ENCODE measurements around the gene AGPAT4. TPM values are rescaled to one million over a fixed set of nuclear protein-coding genes. Genes with fewer than 3 reads are reported as not detected.

The AGPAT4 gene
- total RNA-seq, 6 experiments from 2014 or later: 0.42 to 1.7 (median 0.78) TPM

DNA sequence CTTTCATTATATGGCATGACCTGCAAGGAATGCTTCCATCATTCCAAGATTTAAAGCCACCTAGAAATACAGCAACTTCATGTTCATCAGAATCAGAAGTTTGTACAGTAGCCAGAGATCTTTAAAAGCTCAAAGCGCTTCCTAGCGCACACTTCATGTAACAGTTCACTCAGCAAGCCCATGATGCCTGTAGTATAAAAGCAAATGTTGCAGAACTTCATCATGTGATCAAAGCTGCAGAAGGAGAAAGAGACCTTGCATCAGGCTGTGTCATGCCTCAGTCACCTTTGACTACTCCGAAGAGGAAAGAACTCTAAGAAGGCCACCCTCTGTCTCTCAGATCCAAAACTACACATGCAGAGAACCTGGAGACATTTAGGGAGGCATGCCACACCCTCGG, 78.5 kb downstream of the AGPAT4 start:
- Histone ChIP-seq H3K9me3 (no peaks in the 10 kb centered on the region), H3K4me3 (no peak overlapping the region), H3K27ac (no peak overlapping the region), H3K27me3 (no peaks in the 10 kb centered on the region), H3K36me3 (no peaks in the 10 kb centered on the region), H3K4me1 (no peaks in the 10 kb centered on the region)
- intact Hi-C loops (cut with DNase I): no loop called here
- ATAC-seq: no peak
- TF ChIP-seq POLR2A (IDR thresholded peaks at IDR 0.05): no peak
- TF ChIP-seq, protein P1, sequence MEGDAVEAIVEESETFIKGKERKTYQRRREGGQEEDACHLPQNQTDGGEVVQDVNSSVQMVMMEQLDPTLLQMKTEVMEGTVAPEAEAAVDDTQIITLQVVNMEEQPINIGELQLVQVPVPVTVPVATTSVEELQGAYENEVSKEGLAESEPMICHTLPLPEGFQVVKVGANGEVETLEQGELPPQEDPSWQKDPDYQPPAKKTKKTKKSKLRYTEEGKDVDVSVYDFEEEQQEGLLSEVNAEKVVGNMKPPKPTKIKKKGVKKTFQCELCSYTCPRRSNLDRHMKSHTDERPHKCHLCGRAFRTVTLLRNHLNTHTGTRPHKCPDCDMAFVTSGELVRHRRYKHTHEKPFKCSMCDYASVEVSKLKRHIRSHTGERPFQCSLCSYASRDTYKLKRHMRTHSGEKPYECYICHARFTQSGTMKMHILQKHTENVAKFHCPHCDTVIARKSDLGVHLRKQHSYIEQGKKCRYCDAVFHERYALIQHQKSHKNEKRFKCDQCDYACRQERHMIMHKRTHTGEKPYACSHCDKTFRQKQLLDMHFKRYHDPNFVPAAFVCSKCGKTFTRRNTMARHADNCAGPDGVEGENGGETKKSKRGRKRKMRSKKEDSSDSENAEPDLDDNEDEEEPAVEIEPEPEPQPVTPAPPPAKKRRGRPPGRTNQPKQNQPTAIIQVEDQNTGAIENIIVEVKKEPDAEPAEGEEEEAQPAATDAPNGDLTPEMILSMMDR (IDR thresholded peaks at IDR 0.05): no peak
- WGBS (ENCODE audit: insufficient coverage, low coverage, low lambda C conversion rate, missing lambda C conversion rate): 73% methylated on average over 2 of the region's 4 CpGs
- DNase-seq: no peak

- no peaks in the 10 kb centered on the region for H3K36me3 ChIP-seq
- WGBS (ENCODE audit: insufficient coverage, low coverage, low lambda C conversion rate, missing lambda C conversion rate): 89% methylated on average over 4 of the region's 4 CpGs
- no peak overlapping the region for H3K27ac ChIP-seq
- DNase-seq: no peak
- H3K9me3 ChIP-seq: no peaks in the 10 kb centered on the region
- H3K4me3 ChIP-seq: no peak overlapping the region
- H3K27me3 ChIP-seq: no peaks in the 10 kb centered on the region
- intact Hi-C loops (cut with DNase I): no loop called here
- no peak for ATAC-seq
- no peak for TF ChIP-seq POLR2A (IDR thresholded peaks at IDR 0.05)
- TF ChIP-seq, protein P1 (IDR thresholded peaks at IDR 0.05): no peak
- no peaks in the 10 kb centered on the region for H3K4me1 ChIP-seq
These were observed 79.5 kb downstream of the AGPAT4 start for GRCh38 chr6:161194374-161194773.

GRCh38 chr6:161192636-161193411, 81.0 kb downstream of the AGPAT4 start:
- Histone ChIP-seq H3K36me3 (no peaks in the 10 kb centered on the region), H3K27me3 (no peaks in the 10 kb centered on the region), H3K9me3 (no peaks in the 10 kb centered on the region), H3K27ac (no peak overlapping the region), H3K4me3 (no peak overlapping the region), H3K4me1 (no peaks in the 10 kb centered on the region)
- 61% methylated on average over 3 of the region's 5 CpGs for WGBS (ENCODE audit: insufficient coverage, low coverage, low lambda C conversion rate, missing lambda C conversion rate)
- TF ChIP-seq, protein P1 (IDR thresholded peaks at IDR 0.05): no peak
- no peak for TF ChIP-seq POLR2A (IDR thresholded peaks at IDR 0.05)
- intact Hi-C loops (cut with DNase I): no loop called here
- no peak for DNase-seq
- no peak for ATAC-seq

DNA sequence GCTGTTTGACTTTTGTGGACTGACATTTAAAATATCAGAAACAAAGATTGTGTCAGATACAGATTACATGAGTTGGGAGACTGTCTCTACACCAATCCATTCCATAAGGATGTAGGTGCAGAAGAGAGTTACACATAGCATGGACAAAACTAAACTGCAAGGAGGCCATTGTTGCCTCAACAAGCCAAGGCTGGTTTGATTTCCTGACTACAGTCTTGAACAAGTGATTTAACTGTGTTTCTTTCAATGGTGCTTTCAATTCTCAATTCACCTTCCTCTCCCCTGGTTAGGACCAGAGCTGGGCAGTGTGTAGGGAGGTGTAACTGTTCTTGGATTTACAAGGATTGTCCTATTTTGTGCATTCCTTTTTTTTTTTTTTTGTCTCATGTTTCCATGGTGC, 82.2 kb downstream of the AGPAT4 start:
- H3K36me3 ChIP-seq: no peaks in the 10 kb centered on the region
- H3K27ac ChIP-seq: no peak overlapping the region
- ATAC-seq (no peak), DNase-seq (no peak)
- no peaks in the 10 kb centered on the region for H3K9me3 ChIP-seq
- intact Hi-C loops (cut with DNase I): no loop called here
- no peak for TF ChIP-seq POLR2A (IDR thresholded peaks at IDR 0.05)
- TF ChIP-seq, protein P1 (IDR thresholded peaks at IDR 0.05): no peak
- H3K4me3 ChIP-seq: no peak overlapping the region
- no peaks in the 10 kb centered on the region for H3K27me3 ChIP-seq
- H3K4me1 ChIP-seq: no peaks in the 10 kb centered on the region
